CD4-positive, alpha-beta T cell treated with Interleukin-17A for 1 hour (primary cell): ENCODE data around the gene OR52H1.

Experiments used
- DNase-seq: peaks from one replicate; pipeline ENCODE4 v3.0.0-alpha.2; 2020

OR52H1 gene

DNA sequence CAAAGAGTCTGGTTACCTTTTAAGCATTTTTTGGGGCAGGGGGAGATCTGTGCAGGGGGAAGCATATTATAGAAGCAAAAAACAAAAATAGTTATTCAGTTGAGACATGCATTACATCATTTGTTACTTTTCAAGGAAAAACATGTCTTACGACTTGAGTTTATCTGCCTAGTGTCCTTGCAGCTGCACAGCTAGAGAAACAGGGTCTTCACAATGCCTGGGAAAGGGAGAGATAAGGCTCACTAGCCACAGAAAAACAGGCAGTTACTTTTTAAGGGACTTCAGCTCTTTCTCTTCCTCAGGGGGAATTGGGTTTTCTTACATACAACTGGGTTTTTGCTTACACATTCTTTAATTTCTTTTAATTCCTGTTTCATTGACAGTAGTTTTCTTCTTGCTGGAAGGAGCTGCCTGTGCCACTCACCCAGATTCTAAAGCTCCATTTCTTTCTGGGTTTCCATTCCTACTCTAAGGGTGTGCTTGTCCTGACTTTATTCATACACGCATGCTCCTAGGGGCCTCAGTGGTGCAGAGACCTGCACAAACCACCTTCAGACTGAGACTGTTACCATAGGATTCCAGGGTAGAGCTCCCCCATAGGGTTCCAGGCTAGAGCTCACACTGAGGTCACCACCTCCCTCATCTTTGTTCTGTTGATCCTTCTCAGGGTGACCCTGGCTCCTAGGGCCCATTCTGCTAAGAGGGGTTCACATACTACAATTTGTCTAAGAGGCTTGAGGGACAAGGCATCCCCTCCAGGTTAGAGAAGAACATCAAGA lies 17.1 kb downstream of the OR52H1 start:
- no peak for DNase-seq

DNA sequence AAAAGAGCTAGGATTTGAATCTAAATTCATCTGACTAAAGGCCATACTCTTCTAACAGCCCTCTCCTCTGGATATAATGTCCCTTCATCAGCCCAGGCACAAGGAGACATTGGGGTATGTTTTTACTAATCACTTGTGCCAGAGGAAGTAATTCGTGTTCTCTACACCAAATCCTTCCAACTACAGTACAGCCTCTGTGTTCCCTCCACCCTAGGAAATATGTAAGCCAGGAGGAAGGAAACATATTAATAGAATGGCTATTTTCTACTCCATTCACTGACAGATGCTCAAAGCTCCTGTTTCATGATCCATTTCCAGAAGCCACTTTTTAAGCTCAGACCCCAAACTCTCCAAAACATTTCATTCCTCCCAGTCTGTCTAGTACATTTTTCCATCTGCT lies 19.8 kb downstream of the OR52H1 start:
- no peak for DNase-seq

DNA sequence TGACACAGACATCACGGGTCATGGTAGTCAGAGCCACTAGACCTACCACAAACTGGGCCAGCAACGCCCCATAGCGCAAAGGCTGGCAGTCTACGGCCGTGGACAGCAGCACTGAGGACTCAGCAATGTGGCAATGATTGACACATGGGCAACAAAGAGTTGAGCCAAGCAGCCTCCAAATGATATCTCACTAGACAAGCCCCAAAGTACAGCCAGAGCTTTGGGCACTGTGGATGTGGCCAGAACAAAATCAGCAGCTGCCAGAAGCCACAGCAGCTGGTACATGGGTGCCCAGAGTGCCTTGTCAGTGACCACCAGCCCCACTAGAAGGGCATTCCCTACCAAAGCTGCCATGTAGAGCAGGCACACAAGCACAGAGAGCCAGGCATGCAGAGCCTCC lies 20.6 kb downstream of the OR52H1 start:
- no peak for DNase-seq

DNA sequence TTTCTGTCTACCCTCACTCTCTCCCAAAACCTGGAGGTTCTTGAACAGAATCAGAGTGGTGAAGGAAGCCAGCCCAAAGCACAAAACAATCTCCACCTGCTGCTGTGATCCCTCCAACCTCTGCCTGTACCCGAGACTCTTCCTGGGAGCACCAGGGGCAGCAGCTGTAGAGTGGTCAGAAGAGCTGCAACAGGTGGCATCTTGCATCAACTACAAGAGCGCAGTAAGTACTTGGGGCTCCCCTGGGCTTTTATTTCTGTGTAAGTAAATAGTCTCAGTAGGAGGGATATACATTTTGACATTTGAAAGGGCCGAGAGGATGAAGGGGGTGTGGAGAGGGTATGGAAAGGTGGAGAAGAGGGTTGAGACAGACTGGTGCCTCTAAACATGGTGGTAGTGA lies 23.6 kb downstream of the OR52H1 start:
- DNase-seq = no peak

DNA sequence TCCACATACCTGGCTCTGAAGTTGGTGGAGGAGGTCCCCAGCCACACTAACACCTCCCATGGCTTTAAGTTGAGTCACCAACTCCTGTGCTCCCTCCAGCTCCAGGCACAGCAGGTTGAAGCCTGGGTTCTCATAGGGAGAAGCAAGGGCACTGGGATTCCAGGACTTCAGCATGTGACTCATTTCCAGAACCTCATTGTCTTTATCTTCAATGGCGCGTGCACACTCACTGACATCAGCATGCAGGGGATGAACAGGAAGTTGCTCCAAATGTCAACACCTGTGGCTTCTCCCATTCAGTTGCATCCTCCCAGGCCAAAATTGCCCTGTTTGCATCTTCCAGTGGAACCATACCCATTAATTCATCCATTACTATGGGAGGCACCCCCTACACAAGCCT lies 26.0 kb downstream of the OR52H1 start:
- no peak for DNase-seq

DNA sequence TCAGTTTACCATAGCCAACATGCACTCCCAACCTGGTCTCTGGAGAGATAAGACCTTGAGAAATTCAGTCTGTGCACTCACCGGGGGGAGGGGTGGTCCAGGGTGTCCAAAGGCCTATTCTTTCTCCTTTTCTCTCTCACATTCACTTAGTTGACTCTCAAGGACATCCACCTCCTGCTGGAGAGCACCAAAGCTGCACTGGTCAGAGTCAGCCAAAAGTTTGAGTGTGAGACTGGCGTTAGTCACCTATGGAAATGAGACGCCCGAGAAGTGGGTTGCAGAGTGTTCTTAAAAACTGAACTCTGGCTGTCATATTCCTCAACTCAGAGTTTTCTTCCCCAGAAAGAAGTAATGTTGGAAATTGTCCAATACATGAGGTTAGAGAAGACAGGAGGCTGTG lies 26.8 kb downstream of the OR52H1 start:
- no peak for DNase-seq

DNA sequence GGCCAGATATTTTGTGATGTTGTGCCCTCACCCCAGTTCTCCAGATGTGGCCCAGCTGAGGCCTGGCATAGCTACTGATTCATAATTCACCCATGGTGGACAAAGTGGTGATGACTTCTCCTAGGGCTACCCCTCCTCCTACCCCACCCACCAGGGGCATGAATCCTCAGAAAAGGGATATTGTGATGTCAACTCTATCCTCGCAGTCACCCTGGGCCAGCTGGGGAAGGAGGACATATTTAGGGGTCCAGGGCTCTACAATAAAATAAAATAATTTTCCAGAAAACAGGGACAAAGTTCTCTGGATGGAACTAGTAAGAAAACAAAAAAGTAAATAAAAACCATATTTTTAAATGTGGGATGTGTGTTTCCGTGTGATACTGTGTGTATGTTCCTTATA lies 31.7 kb downstream of the OR52H1 start, which contains the start of gene UBQLNL:
TSS of gene UBQLNL (minus strand) at position 101 of the 400 bp plus-strand sequence. CDS start 258 bp downstream, outside the sequence.
- no peak for DNase-seq

DNA sequence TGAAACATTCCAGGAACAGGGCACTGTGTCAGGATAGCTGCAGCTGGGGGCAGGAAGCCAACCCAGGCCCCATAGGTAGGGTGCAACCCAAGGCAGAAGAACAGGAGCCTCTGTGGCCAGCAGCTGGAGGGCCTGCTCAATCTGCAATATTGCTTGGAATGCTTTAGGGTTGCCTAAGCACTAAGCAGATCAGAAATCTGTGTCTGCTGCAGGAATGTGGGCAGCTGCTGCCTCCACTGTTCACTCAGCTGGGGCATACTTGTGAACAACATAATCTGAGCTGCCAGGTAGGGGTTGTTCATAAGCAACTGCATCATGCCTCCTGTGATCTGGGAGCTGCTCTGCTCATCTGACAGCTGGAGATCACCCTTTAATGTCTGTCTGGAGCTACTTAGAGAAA lies 33.5 kb downstream of the OR52H1 start:
- DNase-seq = no peak

DNA sequence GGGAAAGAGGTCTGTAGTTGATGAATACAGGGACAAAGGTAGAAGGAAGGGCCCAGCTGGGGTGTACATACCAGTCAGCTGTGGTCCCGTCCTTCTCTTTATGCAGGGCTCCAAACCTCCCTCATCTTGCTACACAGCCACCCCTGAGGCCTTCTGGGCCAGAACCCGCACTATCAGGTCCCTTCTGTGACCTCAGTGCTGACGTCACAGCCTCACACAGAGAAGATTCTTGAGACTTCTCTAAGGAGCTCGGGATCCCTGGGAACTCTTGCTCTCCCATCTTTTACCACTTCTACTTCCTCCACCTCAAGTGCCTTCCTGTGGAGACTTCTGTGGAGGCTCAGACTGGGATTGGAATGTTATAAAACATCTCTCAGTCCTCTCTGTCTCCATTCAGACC lies 38.5 kb downstream of the OR52H1 start, which contains the start of gene UBQLN3:
TSS of gene UBQLN3 (minus strand) at position 155 of the 400 bp plus-strand sequence. CDS start 399 bp downstream, outside the sequence.
- DNase-seq = no peak

DNA sequence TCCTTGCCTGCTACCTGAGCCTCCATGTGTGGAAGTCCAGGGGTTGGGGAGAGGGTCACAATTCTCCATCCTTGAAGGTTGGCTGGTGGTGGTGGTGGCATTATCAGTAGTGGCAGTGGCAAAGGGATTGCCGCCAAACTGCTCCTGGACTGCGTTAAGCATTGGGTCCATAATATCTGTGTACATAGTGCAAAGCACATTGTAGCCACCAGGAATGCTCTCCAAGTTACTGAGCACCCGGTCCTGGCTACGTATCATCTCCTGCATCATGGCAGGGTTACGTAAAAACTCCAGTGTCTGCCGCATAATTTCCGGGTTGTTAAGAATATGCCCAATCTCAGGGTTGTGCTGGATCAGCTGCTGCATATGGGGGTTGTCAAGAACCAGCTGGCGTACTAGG lies 39.7 kb downstream of the OR52H1 start:
- no peak for DNase-seq

DNA sequence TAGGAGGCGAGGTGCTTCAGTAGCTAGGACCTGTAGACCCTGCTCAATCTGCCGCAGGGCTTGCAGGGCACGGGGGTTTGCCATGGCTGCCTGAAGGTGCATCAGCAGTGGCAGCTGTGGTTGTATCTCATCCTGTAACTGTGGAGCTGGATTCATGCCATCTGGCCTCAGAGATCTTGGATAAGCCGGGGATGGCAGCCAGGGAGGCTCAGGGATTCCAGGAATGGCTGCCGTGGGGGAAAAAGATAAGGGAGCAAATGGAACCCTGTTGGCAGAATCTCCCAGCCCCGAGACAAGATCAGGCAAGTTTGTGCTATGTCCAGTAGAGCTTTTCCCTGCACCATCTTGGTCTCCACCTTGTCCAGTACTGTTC lies 40.4 kb downstream of the OR52H1 start:
- no peak for DNase-seq

DNA sequence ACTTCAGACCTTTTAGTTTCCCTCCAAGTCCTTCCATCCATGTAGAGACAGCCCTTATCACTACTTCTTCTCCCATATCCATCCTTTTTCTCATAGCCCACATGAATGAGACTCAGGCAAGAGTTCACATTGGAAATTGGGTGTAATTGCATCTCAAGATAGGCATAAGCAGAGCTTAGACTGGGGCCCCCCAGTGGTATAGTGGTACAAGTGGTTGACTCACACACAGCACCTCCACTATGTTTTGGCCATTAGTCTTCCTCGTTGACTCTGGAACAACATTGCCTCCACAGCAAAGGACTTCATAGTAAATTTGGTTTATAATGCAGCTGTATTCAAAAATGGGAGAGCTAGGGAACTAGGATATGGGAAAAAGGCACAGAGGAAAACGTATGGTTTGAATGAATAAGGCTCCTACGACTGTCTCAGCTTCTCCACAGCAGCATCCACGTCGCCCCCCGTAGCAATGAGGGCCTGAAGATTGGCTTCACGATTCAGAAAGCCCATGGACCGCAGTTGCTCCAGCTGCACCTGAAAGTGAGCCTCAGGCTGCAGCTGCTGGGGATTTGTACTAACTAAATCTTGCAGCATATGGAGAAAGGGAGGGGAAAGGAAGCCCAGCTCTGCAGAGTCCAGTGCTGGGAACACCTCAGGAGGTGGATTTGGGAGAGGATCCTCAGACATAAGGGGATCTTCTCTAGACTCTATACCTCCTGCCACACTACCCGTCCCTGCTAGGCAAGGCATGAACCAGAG lies 41.0 kb downstream of the OR52H1 start:
- DNase-seq = no peak

DNA sequence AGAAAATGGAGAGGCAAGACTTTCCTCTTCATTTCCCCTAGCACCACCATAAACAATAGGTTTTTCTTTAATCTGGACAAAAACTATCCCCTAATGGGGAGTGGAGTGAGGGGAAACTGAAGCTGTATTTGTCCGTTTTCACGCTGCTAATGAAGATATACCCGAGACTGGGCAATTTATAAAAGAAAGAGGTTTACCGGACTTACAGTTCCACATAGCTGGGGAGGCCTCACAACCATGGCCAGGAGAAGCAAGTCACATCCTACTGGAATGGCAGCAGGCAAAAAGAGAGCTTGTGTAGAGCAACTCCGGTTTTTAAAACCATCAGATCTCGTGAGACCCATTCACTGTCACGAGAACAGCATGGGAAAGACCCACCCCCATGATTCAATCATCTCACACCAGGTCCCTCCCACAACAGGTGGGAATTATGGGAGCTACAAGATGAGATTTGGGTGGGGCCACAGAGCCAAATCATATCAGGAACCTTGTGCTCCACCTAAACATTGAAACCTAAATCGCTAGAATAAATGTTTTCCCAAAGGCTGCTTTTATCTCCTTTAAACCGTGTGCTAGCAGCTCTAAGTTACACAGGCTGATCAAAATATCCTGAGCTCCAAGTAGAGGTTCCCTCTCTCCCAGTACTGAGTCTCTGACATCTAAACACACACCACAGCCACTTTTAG lies 42.8 kb downstream of the OR52H1 start:
- no peak for DNase-seq

DNA sequence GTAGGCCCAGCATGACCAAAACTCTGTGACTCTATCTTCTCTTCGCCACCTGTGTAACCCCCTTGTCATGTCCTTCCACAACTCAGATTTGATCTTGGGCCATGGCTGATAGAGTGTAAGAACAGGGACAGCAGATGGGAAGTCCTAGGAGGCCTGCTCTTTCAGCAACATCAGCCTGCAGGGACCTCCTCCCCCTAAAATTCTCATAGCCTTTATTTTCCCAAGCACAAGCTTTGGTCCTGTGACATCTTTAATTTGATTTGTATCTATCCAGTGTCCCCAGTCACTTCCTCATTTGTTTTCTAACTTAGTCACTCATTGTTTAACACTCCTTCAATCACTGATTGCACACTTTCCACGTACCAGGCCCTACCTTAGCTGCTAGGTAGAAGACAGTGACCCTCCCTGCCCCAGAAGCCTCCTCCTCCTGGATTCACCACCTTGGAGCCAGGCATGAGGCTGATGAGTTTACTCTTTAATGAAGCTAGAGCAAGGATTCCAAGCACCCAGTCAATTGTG lies 43.9 kb downstream of the OR52H1 start:
- DNase-seq = no peak

DNA sequence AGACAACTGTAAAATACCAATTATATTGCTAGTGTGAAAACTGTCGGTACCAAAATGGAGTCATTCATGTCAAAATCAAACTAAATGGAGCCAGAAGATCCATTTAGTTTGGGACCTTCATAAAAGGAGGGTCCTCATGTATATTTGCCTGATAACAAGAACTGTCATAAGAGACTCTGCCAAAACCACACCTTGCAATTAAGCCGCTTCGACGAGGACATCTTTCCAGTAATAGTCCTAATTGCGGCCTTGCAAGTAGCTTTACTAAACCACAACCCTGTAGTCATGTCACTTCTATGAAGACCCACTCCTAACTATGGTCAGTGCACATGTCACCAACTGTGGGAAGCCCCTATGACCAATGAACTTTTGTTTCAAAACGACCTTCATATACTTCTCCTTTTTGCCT lies 47.9 kb downstream of the OR52H1 start:
- no peak for DNase-seq

DNA sequence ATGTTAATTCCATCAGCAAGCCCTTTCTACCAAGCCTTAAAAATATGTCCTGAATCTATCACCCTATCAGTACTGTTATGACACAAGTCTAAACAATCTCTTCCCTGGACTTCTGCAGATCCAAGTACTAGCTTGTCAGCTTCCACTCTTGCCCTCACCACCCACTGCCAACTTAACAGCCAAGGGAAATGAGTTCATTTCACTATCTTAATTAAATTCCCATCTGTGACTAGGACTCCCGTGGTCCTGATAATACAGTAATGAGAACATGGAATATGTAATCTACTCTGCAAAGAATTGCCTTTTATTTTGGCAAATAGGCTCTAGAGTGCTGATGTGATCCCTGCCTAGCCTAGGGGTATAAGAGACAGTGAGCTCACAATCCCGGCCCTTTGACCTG lies 48.7 kb downstream of the OR52H1 start:
- DNase-seq = no peak
